GM21447 (cell line): ENCODE data around the gene CACNA1E.
"Not testable (repeated sequence)": the region's sequence is repeated elsewhere in the genome, so short reads cannot be mapped to it uniquely, and the experiment has no call there.

Experiments used
- ATAC-seq: cut with Tn5 transposase; IDR thresholded peaks from one replicate; pipeline ENCODE4 v1.9.1; 2021; ENCODE audit not compliant: unreplicated experiment

The CACNA1E gene

GRCh38 chr1:181801617-181802016 is 318.3 kb downstream of the CACNA1E start:
- no peak for ATAC-seq

GRCh38 chr1:181802466-181802865 is 319.1 kb downstream of the CACNA1E start:
- ATAC-seq: no peak

GRCh38 chr1:181803421-181803820 is 320.1 kb downstream of the CACNA1E start:
- no peak for ATAC-seq

GRCh38 chr1:181804989-181805388 is 321.7 kb downstream of the CACNA1E start:
- ATAC-seq: no peak

GRCh38 chr1:181806746-181807145 is 323.4 kb downstream of the CACNA1E start:
- ATAC-seq: no peak

GRCh38 chr1:181807251-181807650 is 323.9 kb downstream of the CACNA1E start:
- ATAC-seq: no peak

- no peak for ATAC-seq
These were observed 326.8 kb downstream of the CACNA1E start for GRCh38 chr1:181809991-181810545.

GRCh38 chr1:181812208-181812607 is 328.9 kb downstream of the CACNA1E start:
- ATAC-seq: no peak

- ATAC-seq: no peak
These were observed 329.9 kb downstream of the CACNA1E start for GRCh38 chr1:181813266-181813665.

GRCh38 chr1:181816608-181817007 is 333.3 kb downstream of the CACNA1E start:
- no peak for ATAC-seq

- no peak for ATAC-seq
These were observed 333.8 kb downstream of the CACNA1E start for GRCh38 chr1:181817091-181817490.

- no peak for ATAC-seq
These were observed 335.1 kb downstream of the CACNA1E start for GRCh38 chr1:181818459-181818858.

- no peak for ATAC-seq
These were observed 335.6 kb downstream of the CACNA1E start for GRCh38 chr1:181818943-181819342.

GRCh38 chr1:181821701-181822100 is 338.4 kb downstream of the CACNA1E start:
- ATAC-seq: no peak

- ATAC-seq: not testable (repeated sequence)
These were observed 349.0 kb downstream of the CACNA1E start for GRCh38 chr1:181832173-181832880.

GRCh38 chr1:181846001-181846645 is 362.8 kb downstream of the CACNA1E start:
- no peak for ATAC-seq

GRCh38 chr1:181846681-181847080 is 363.4 kb downstream of the CACNA1E start:
- ATAC-seq: no peak

- no peak for ATAC-seq
These were observed 365.8 kb downstream of the CACNA1E start for GRCh38 chr1:181849071-181849470.

GRCh38 chr1:181854212-181854611 is 370.9 kb downstream of the CACNA1E start:
- ATAC-seq: not testable (repeated sequence)

- no peak for ATAC-seq
These were observed 372.1 kb downstream of the CACNA1E start for GRCh38 chr1:181855380-181855779.
